IPS DF 19.7 (cell line): Measurements from ENCODE around the gene TRPV4.

Source experiments
- DNase-seq: peaks from one replicate; pipeline ENCODE4 v3.0.0-alpha.2; 2013; ENCODE audit warnings: low read depth, low spot score

Gene TRPV4

GRCh38 chr12:109764123-109764522, 69.1 kb downstream of the TRPV4 start:
- no peak for DNase-seq

DNA sequence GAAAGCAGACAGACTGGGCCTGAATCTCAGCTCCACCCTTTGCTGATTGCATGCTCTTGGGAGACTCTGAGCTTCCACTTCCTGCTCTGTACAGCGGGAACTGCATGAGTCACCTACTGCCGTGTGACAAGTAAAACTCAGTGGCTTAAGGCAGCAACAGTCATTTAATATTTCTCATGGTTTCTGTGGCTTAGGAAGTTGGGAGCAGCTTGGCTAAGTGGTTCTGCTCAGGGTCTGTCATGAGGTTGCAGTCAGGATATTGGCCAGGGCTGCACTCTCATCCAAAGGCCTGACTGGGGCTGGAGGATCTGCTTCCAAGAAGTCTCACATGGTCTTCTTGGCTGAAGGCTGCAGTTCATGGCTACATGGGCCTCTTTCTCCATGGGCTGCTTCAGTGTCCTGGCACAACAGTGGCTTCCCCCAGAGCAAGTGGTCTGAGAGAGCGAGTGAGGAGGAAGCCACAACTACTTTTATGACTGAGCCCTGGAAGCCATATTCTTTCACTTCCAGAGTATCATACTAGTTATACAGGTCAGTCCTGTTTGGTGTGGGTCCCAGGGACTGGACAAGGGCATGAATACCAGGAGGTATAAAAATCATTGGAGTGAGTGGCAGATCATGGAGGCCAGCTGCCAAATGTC, 69.9 kb downstream of the TRPV4 start:
- DNase-seq = no peak

DNA sequence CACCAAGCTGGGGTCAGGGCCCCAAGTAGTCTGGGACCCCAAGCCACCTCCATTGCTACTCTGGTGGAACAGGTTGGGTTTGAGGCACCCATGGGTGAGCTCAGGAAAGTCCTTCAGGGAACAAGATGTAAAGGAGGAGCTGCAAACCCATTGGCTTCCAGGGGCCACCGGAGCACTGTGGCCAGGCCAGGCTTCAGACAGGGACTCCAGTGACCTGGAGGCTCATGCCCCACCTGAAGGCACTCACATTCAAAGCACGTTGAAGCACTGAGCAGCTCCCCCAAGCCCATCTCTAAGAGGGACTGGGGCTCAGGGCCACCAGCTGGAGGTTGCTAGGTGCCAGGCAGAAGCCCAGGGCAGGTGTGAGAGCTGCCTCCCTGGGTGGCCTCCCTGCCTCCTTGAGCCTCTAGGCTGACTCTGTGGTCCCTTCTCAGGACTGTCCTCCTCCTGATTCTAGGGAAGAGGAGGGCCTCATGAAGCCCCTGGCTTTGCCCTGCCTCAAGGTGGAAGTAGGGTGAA, 70.5 kb downstream of the TRPV4 start:
- no peak for DNase-seq

- DNase-seq = no peak
Observed at GRCh38 chr12:109762071-109762672, 71.0 kb downstream of the TRPV4 start.

DNA sequence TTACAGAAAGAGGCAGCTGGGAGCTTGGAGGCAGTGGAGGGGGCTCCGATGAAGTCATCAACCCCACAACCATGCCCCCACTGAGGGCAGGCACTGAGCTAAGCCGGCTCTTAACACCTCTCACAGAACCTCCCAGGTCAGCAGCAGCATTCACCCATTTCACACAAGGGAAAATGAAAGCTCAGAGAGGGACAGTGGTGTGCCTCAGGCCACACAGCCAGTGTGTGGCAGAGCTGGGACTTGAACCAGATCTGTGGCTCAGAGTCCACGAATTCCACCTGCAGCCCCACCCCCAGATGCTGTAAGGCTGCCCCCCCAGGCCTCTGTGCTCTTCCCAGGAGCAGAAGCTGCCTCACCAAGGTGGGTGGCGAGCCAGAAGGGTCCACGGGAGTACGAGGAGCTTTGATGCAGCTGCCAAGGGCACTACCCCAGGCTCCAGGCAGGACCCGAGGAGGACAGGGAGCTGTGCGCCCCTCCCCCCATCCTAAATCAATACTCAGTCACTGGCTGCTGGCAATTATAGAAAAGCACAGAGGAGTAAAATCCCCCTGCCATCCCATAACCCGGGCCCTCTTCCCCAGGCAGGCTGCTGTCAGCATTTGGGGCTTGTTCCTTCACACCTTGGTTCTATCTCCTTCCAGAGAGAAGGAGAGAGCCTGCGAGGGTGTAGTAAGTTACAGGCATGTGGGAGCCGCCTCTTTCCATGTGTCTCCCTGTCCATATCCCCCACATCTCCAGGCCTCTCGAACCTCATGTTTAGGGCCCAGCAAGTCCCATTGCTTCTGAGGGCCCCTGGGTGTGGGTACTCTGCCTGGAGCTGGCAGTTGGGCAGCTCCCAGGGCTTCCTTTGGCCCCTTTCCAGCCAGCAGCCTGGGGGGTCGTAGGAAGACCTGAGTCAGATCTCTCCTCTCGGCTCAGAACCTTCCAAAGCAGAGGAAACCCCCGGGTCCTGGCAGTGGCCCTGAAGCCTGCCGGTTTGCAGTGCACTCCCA, 72.0 kb downstream of the TRPV4 start:
- DNase-seq = no peak

- DNase-seq = no peak
Observed at GRCh38 chr12:109760031-109760929, 72.9 kb downstream of the TRPV4 start.

DNA sequence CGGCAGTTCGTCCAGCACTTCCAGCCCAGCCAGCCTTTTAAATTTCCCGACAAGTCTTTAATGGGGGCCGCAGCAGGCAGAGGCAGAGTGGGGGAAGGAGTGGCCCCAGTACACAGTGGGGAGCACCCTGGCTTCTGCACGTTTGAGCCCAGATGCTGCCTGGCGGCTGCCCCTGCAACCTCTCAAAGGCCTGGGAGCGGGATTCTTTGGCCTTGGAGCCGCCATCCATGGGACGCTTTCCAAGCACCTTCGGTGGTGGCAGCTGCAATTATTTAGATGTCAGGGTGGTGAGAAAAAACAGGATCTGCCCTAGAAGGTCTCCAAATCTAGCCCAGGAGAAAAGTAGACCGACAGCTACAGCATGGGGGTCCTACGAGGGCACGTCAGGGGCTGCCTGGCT, 73.6 kb downstream of the TRPV4 start:
- no peak for DNase-seq

- no peak for DNase-seq
Observed at GRCh38 chr12:109758426-109759420, 74.5 kb downstream of the TRPV4 start.

- DNase-seq = no peak
Observed at GRCh38 chr12:109757671-109758265, 75.4 kb downstream of the TRPV4 start.

DNA sequence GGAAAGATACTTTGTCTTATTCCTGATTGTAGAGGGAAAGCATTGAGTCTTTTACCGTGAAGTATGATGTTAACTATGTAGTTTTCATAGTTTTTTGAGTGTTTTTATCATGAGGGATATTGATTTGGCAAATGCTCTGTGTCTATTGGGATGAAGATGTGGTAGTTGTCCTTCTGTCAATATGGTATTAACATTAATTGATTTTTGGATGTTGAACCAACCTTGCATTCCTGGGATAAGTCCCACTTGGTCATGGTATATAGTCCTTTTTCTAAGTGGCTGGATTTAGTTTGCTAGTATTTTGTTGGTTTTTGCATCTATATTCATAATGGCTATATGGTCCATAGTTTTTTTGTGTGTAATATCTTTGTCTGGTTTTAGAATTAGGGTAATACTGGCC, 76.7 kb downstream of the TRPV4 start:
- no peak for DNase-seq

- no peak for DNase-seq
Observed at GRCh38 chr12:109753959-109754358, 79.2 kb downstream of the TRPV4 start.

DNA sequence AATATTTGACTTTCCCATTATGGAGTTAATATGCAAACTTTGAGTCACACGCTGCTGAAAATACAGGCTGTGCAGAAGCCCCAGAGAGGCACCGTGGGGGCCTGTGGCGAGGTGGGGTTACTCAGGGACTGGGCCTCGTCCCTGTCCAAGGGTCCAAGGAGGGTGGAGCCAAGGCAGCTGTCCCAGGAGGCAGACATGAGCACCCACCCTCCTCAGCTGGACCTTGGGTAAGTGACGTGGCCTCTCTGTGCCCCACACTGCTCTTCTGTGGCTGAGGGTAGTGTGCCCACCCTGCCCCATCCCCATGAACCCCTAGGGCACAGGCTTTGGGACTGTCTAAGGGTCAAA, 80.2 kb downstream of the TRPV4 start:
- DNase-seq = no peak

- no peak for DNase-seq
Observed at GRCh38 chr12:109752117-109753053, 80.8 kb downstream of the TRPV4 start.

- no peak for DNase-seq
Observed at GRCh38 chr12:109744986-109745942, 87.9 kb downstream of the TRPV4 start.

DNA sequence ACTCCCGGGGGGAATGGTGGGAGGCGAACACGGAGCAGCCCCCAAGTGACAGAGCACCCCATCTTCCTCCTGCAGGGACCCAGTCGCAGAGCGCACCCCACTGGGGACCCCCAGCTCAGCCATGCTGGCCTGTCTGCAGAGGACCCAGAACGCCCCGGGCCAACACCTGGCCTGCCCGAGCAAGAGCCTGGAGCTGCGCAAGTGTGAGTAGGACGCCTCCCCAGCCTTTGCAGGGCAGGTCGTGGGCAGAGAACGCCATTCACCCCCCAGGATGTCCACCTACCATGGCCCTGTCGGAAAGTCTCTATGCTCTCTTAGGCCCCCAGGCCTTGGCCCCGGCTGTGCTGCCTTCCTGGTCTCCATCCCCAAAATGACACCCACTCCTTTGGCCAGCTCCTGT, 89.2 kb downstream of the TRPV4 start:
- DNase-seq = no peak

- DNase-seq = no peak
Observed at GRCh38 chr12:109743076-109743910, 89.9 kb downstream of the TRPV4 start.
